ENCODE measurements around the gene ZFC3H1. TPM values are rescaled to one million over a fixed set of nuclear protein-coding genes. Genes with fewer than 3 reads are reported as not detected.

Gene ZFC3H1
- total and polyA plus RNA-seq, 2 of the 4 experiments (the other 2 are of a cell fraction), result 16.8 to 23.3 TPM

DNA sequence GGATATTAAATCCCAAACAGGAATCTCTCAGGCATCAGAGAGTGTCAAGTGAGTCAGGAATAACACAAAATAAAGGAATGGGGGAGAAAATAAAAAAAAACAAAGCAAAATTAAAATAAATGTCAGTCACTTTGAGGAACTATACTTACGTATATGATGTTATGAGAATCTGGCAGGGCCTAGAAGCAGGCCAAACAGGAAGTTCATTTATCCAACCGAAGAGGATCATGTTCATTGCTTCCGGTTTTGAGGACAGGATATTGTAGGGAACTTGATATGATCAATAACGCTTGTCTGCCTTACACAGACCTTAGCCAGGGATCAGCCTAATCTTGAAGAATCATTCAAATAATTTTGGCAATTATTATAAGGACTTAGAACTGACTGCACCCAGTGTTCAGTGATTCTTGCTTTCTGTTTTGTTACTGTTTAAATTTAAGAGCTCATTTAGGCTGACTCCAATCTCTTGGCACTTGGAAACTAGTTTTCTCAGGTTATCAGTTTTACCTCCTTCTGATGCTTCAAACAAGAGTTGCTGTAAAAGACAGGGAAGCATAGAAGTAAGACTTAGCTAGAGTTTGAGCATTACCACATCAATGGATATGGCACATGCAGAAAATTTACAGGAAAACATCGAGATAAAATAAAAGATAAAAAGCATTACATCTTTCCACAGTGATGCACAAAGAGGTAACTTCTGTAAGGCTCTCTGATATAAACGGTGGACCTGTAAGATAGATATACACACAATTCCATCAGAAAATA is 53.4 kb downstream of the ZFC3H1 start:
- H4K91ac ChIP-seq (ENCODE audit: insufficient read depth, low read depth, low read length), result no peak overlapping the region
- ATAC-seq (ENCODE audit: low read depth) (no peak), DNase-seq (no peak)
- H3K79me1 ChIP-seq (ENCODE audit: low read depth in 1 of 2, low read length in 2 of 2), result peaks cover 5 to 6% of the 10 kb centered on the region in 2 experiments; a peak in 3 of 4 replicates
- H3K9me3 ChIP-seq (ENCODE audit: control insufficient read depth, insufficient read depth, low read length), result no peaks in the 10 kb centered on the region
- TF ChIP-seq CEBPB (IDR thresholded peaks at IDR 0.05; ENCODE audit: low read depth, low read length) (no peak), BHLHE40 (IDR thresholded peaks at IDR 0.05; ENCODE audit: low read depth, low read length) (no peak)
- no peaks in the 10 kb centered on the region for H3K27me3 ChIP-seq (ENCODE audit: control insufficient read depth, insufficient read depth, low read length)
- no peak overlapping the region for H3K9ac ChIP-seq (ENCODE audit: low read depth, low read length)
- no peak overlapping the region for H3K4me2 ChIP-seq (ENCODE audit: low read depth, low read length)
- no peak overlapping the region for H3K14ac ChIP-seq (replicated peaks; ENCODE audit: low read depth, low read length)
- ChIA-PET CTCF (no interaction called here), POLR2A (ENCODE audit: unreplicated experiment) (no interaction called here)
- dilution Hi-C loops (cut with HindIII; ENCODE audit: low sequenced_read_pairs, unreplicated experiment) (no loop called here), in situ Hi-C loops (cut with MboI; ENCODE audit: low sequenced_read_pairs) (no loop called here), intact Hi-C loops (cut with micrococcal nuclease) (loop anchor here (5.0 kb wide), 1 partner anchor 37 kb away; no protein-coding TSS in a partner anchor)
- no peak overlapping the region for H3K4ac ChIP-seq (ENCODE audit: low read depth, low read length)
- no peaks in the 10 kb centered on the region for H3K4me1 ChIP-seq (ENCODE audit: control insufficient read depth, insufficient read depth, low read length)
- H4K8ac ChIP-seq (ENCODE audit: low read depth in 2 of 2, low read length in 2 of 2), result no peak overlapping the region
- H2BK5ac ChIP-seq (ENCODE audit: low read depth, low read length, poor library complexity, severe bottlenecking), result no peak overlapping the region
- no peak overlapping the region for H2BK120ac ChIP-seq (ENCODE audit: low read depth, low read length)
- H2BK20ac ChIP-seq (ENCODE audit: low read depth, low read length), result no peak overlapping the region
- no CpG with 5 or more reads among the region's 6 CpGs for WGBS, 2 experiments (ENCODE audit: extremely low coverage in 2 of 2, insufficient read length in 1 of 2)
- H3K56ac ChIP-seq (ENCODE audit: extremely low read depth, insufficient read depth, low read length), result no peak overlapping the region
- no peak overlapping the region for H3K23ac ChIP-seq (ENCODE audit: low read depth, low read length)
- no peak overlapping the region for H3K18ac ChIP-seq (ENCODE audit: low read depth, low read length)
- H4K20me1 ChIP-seq (ENCODE audit: insufficient read depth, low read length), result no peaks in the 10 kb centered on the region; the same call in 1 of the 2 replicates
- peaks cover 36% of the 10 kb centered on the region for H3K36me3 ChIP-seq (ENCODE audit: control insufficient read depth, insufficient read depth, low read length)
- H2AFZ ChIP-seq (replicated peaks; ENCODE audit: low read length, poor library complexity), result no peak overlapping the region
- BruUV-seq (replicated peaks), result TSS peak; percentile 66
- no peak overlapping the region for H3K4me3 ChIP-seq (ENCODE audit: insufficient read depth, low read depth, low read length)
- H2AK5ac ChIP-seq (ENCODE audit: low read depth, low read length), result no peak overlapping the region
- H2AK9ac ChIP-seq (replicated peaks; ENCODE audit: low read depth, low read length, poor library complexity), result no peak overlapping the region
- no peak overlapping the region for H4K5ac ChIP-seq (ENCODE audit: low read depth, low read length)
- H3K9me1 ChIP-seq (ENCODE audit: insufficient read depth, low read length), result no peaks in the 10 kb centered on the region; the same call in 1 of the 2 replicates
- H3K27ac ChIP-seq (ENCODE audit: insufficient read depth, low read length), result no peak overlapping the region
- no peak overlapping the region for H2BK15ac ChIP-seq (ENCODE audit: low read depth, low read length)

Measured in IMR-90 (cell line).